Hematopoietic multipotent progenitor cell treated with erythropoietin and hydrocortisone succinate and interleukin-3 and kit ligand, for 15 days (in vitro differentiated cells): ENCODE measurements around the gene MEIS2.

Experiments used
- DNase-seq: peaks from one replicate; pipeline ENCODE4 v3.0.0-alpha.2; 2015; ENCODE audit warnings: low spot score

The MEIS2 gene

GRCh38 chr15:37077623-37078351 lies 22.6 kb downstream of the MEIS2 start:
- DNase-seq = no peak

GRCh38 chr15:37076543-37076942 lies 23.8 kb downstream of the MEIS2 start:
- DNase-seq = no peak

- DNase-seq = no peak
These were observed 24.6 kb downstream of the MEIS2 start for GRCh38 chr15:37075777-37076176.

GRCh38 chr15:37072181-37072580 lies 28.2 kb downstream of the MEIS2 start:
- DNase-seq = no peak

- no peak for DNase-seq
These were observed 29.2 kb downstream of the MEIS2 start for GRCh38 chr15:37071134-37071533.

- no peak for DNase-seq
These were observed 29.7 kb downstream of the MEIS2 start for GRCh38 chr15:37070686-37071085.

- DNase-seq = no peak
These were observed 38.4 kb downstream of the MEIS2 start for GRCh38 chr15:37061996-37062395.

- no peak for DNase-seq
These were observed 41.3 kb downstream of the MEIS2 start for GRCh38 chr15:37059086-37059485.

- DNase-seq = no peak
These were observed 41.9 kb downstream of the MEIS2 start for GRCh38 chr15:37058316-37058985.

- no peak for DNase-seq
These were observed 42.5 kb downstream of the MEIS2 start for GRCh38 chr15:37057831-37058230.

- no peak for DNase-seq
These were observed 43.1 kb downstream of the MEIS2 start for GRCh38 chr15:37057256-37057655.

- DNase-seq = no peak
These were observed 43.9 kb downstream of the MEIS2 start for GRCh38 chr15:37056177-37057121.

GRCh38 chr15:37055481-37055880 lies 44.9 kb downstream of the MEIS2 start:
- DNase-seq = no peak

- no peak for DNase-seq
These were observed 46.0 kb downstream of the MEIS2 start for GRCh38 chr15:37054336-37054735.

GRCh38 chr15:37053166-37053565 lies 47.2 kb downstream of the MEIS2 start:
- DNase-seq = no peak

GRCh38 chr15:37050345-37050744 lies 50.0 kb downstream of the MEIS2 start:
- no peak for DNase-seq

GRCh38 chr15:37046876-37047614 lies 53.3 kb downstream of the MEIS2 start:
- DNase-seq = no peak

GRCh38 chr15:37045859-37046740 lies 54.2 kb downstream of the MEIS2 start:
- no peak for DNase-seq

GRCh38 chr15:37044915-37045648 lies 55.3 kb downstream of the MEIS2 start:
- no peak for DNase-seq

GRCh38 chr15:37041836-37042235 lies 58.5 kb downstream of the MEIS2 start:
- no peak for DNase-seq
